Nephron (organoid): ENCODE data around the gene ARHGEF11.

Experiments
- H3K27ac Mint-ChIP-seq, 3 experiments: 2 replicates each; pipeline ENCODE4 v1.8.0; 2020; ENCODE audit warnings: mixed read lengths in 3 of 3, mild to moderate bottlenecking in 2 of 3, moderate library complexity in 1 of 3
- H3K27me3 Mint-ChIP-seq: 2 replicates; pipeline ENCODE4 v1.8.0; 2021; ENCODE audit warnings: low read depth, mild to moderate bottlenecking, moderate library complexity, mixed read lengths
- H3K36me3 Mint-ChIP-seq: 2 replicates; pipeline ENCODE4 v1.8.0; 2020; ENCODE audit warnings: low read depth, mixed read lengths
- H3K4me1 Mint-ChIP-seq: 2 replicates; pipeline ENCODE4 v1.8.0; 2020; ENCODE audit warnings: mixed read lengths
- H3K4me3 Mint-ChIP-seq, 3 experiments: 2 replicates each; pipeline ENCODE4 v1.8.0; 2020; ENCODE audit warnings: mild to moderate bottlenecking in 3 of 3, mixed read lengths in 3 of 3, moderate library complexity in 2 of 3
- H3K9me3 Mint-ChIP-seq: 2 replicates; pipeline ENCODE4 v1.8.0; 2020; ENCODE audit warnings: mixed read lengths
- TF ChIP-seq, protein P1 (sequence below), 3 experiments: fragments of 200-600 bp; sonication (generic); IDR thresholded peaks; one replicate each; pipeline ENCODE4 v1.5.0; 2021; ENCODE audit warnings: antibody characterized with exemption in 3 of 3; ENCODE audit not compliant: unreplicated experiment in 3 of 3

The ARHGEF11 gene

DNA sequence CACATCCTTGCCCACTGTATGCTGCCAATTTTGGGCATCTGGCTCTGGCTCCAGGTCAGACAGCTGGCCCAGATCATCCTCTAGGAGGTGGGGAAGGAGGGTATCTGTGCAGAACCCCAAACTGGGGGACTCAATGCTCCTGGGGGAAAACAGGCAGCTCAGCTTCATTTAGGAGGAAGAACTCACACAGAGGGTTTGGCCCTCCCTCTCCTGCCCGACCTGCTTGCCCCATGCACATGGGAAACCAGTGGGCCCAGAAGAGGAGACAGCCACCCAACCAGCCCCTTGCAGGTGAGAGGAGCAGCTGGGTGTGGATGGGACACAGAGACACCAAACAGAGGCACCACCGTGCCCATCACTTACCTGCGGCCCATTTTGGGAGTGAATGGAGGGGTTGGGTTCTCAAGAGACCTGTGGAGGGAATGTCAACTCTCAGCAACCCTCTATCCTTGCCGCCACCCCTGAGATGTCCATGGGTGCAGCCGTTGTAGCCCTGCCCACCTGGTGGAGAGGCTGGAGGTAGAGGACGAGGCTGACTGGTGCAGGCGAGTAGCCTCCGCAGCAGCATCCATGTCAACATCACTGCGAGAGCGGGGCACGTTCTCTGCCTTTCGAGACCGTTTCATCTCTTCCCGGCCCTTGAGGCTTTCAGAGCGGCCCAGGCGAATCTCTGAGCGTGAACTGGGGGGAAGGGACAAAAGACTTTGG, 97.6 kb downstream of the ARHGEF11 start:
- H3K27me3 Mint-ChIP-seq = no peaks in the 10 kb centered on the region
- H3K4me3 Mint-ChIP-seq = no peak overlapping the region
- peaks cover 89% of the 10 kb centered on the region for H3K36me3 Mint-ChIP-seq
- no peaks in the 10 kb centered on the region for H3K4me1 Mint-ChIP-seq
- no peak overlapping the region for H3K27ac Mint-ChIP-seq
- H3K9me3 Mint-ChIP-seq = no peaks in the 10 kb centered on the region
- TF ChIP-seq, protein P1, sequence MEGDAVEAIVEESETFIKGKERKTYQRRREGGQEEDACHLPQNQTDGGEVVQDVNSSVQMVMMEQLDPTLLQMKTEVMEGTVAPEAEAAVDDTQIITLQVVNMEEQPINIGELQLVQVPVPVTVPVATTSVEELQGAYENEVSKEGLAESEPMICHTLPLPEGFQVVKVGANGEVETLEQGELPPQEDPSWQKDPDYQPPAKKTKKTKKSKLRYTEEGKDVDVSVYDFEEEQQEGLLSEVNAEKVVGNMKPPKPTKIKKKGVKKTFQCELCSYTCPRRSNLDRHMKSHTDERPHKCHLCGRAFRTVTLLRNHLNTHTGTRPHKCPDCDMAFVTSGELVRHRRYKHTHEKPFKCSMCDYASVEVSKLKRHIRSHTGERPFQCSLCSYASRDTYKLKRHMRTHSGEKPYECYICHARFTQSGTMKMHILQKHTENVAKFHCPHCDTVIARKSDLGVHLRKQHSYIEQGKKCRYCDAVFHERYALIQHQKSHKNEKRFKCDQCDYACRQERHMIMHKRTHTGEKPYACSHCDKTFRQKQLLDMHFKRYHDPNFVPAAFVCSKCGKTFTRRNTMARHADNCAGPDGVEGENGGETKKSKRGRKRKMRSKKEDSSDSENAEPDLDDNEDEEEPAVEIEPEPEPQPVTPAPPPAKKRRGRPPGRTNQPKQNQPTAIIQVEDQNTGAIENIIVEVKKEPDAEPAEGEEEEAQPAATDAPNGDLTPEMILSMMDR (IDR thresholded peaks at IDR 0.05; ENCODE audit: unreplicated experiment in 3 of 3) = no peak

DNA sequence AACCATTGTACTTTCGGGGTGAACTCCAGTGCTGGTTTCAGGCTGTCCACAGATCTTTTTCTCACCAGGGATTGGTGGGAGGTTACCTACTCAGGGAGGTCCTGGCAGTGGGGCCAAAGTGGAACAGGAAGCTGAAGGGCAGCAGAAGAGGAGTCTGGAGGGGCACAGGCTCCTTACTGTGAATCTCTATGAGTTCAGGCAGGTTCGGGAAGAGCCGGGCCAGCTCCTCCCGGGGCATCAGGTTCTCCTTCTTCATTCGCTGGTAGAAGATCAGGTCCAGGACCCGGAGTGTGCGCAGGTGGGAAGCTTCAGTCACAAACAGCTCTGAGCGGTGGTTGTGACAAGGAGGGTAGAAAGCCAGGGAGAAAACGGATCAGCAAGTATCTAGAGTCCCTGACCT, 98.4 kb downstream of the ARHGEF11 start:
- no peak overlapping the region for H3K27ac Mint-ChIP-seq
- TF ChIP-seq, protein P1 (IDR thresholded peaks at IDR 0.05; ENCODE audit: unreplicated experiment in 3 of 3) = no peak
- H3K4me3 Mint-ChIP-seq = no peak overlapping the region
- H3K9me3 Mint-ChIP-seq = no peaks in the 10 kb centered on the region
- no peaks in the 10 kb centered on the region for H3K27me3 Mint-ChIP-seq
- H3K4me1 Mint-ChIP-seq = no peaks in the 10 kb centered on the region
- peaks cover 88% of the 10 kb centered on the region for H3K36me3 Mint-ChIP-seq

DNA sequence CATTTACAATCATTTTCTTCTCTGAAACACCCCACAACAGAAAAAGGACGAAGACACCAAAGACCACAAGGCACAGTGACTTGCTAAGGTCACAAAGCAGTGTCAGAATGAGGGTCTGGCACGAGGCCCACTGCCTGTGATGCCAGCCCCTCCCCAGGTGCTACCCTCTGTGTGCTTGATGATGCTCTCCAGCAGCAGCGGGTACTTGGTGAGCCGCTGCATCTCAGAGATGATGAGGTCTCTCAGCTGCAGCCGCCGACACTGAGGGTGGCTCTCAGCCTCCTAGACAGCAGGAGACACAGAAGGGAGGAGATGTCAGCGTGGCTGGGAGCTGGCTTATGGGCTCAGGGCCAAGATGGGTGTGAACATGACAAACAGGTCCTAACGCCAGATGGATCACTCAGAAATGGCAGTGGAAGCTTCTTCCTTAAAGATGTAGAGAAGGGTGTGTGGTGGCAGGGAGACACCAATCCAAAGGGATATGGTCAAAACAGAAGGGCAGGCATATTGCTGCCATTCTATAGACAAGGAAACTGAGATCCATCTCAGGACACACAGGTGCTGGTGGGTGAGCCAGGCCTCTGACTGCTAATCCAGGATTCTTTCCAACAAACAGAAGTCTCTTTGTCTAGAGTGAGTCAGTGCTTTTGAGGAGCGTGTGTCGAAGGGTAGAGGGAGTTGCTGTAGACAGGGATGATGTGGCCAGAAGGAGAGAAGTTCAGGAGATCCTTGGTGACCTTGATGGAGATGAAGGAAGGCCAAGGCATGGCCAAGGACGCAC, 99.5 kb downstream of the ARHGEF11 start:
- no peaks in the 10 kb centered on the region for H3K27me3 Mint-ChIP-seq
- H3K36me3 Mint-ChIP-seq = peaks cover 84% of the 10 kb centered on the region
- H3K4me3 Mint-ChIP-seq = no peak overlapping the region
- no peaks in the 10 kb centered on the region for H3K4me1 Mint-ChIP-seq
- H3K27ac Mint-ChIP-seq = no peak overlapping the region
- no peaks in the 10 kb centered on the region for H3K9me3 Mint-ChIP-seq
- TF ChIP-seq, protein P1 (IDR thresholded peaks at IDR 0.05; ENCODE audit: unreplicated experiment in 3 of 3) = no peak

- Mint-ChIP-seq H3K36me3 (peaks cover 85% of the 10 kb centered on the region), H3K9me3 (no peaks in the 10 kb centered on the region), H3K4me1 (no peaks in the 10 kb centered on the region), H3K4me3 (no peak overlapping the region), H3K27ac (no peak overlapping the region), H3K27me3 (no peaks in the 10 kb centered on the region)
- TF ChIP-seq, protein P1 (IDR thresholded peaks at IDR 0.05; ENCODE audit: unreplicated experiment in 3 of 3) = no peak
Observed at GRCh38 chr1:156944848-156945247, 100.7 kb downstream of the ARHGEF11 start.

DNA sequence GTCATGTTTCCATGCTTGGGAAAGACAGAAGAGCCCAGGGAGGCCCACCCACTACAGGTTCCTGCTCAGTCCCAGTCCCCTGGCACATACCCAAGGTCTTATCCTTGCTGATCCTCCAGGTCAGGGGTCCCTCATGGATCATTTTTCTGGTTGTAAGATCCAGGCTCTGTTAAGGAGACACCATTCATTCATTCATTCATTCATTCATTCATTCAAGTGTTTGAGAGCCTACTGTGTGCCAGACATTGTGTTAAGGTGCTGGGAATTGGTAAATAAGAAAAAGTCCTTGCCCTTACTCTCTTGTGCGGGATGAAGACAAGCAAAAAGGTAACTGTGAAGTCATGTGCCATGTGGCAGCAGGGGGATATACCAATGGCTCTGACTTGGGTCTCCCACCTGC, 101.3 kb downstream of the ARHGEF11 start:
- H3K4me3 Mint-ChIP-seq = no peak overlapping the region
- H3K4me1 Mint-ChIP-seq = no peaks in the 10 kb centered on the region
- no peaks in the 10 kb centered on the region for H3K27me3 Mint-ChIP-seq
- peaks cover 81% of the 10 kb centered on the region for H3K36me3 Mint-ChIP-seq
- no peaks in the 10 kb centered on the region for H3K9me3 Mint-ChIP-seq
- TF ChIP-seq, protein P1 (IDR thresholded peaks at IDR 0.05; ENCODE audit: unreplicated experiment in 3 of 3) = no peak
- H3K27ac Mint-ChIP-seq = no peak overlapping the region
